Measurements from ENCODE around the gene PRKCB.
"Not testable (repeated sequence)": the region's sequence is repeated elsewhere in the genome, so short reads cannot be mapped to it uniquely, and the experiment has no call there.

The PRKCB gene

GRCh38 chr16:24013864-24014645, 178.3 kb downstream of the PRKCB start:
- no peak for DNase-seq

DNA sequence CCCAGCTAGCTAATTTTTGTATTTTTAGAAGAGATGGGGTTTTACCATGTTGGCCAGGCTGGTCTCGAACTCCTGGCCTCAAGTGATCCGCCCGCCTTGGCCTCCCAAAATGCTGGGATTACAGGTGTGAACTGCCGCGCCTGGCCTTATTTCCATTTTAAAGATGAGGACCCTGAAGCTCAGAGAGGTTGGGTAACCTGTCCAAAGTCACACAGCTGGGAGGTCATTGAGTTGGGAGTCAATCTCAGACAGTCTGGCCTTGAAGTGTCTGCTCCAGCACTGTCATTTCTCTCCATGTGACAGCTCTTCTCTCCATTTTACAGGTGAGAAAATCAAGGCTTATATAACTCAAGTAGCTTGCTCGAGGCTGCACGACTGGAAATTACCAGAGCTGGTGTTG, 179.2 kb downstream of the PRKCB start:
- not testable (repeated sequence) for DNase-seq

GRCh38 chr16:24015923-24016322, 180.1 kb downstream of the PRKCB start:
- no peak for DNase-seq

DNA sequence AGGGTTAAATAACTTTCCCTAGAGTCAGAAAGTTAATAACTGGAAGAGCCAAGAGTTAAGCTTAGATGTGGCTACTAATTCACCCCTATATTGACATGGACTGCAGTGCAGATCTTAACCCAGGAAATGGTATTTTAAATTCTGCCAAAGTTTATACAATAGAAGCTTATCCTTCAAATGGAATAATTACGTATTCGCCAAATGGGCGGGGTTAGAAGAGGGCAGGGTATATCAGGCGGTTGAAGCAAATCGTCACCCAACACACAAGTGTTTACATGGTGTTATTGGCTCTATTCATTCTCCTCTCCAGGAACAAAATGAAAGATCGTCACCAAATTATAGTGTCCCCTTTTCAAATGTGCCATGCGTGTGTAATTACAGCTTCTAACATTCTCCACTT, 182.7 kb downstream of the PRKCB start:
- DNase-seq, result no peak

- no peak for DNase-seq
Observed at GRCh38 chr16:24022797-24023196, 187.0 kb downstream of the PRKCB start.

DNA sequence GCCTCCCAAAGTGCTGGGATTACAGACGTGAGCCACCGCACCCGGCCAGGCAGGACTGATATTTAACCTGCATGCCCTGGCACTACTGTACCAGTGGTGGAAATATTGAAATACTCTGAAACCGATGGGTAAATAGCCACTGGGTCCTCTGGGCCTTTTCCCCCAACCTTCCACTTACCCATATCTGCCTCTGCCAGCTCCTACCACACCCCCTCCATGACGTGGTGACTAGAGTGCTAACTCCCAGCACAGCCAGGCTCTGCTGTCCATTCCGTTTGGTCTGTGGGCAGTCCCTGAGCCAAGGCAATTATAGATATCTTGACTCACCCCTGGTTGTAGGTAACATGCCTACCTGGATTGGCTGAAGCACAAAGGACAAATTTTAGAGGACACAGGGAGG, 187.8 kb downstream of the PRKCB start:
- DNase-seq, result no peak

- DNase-seq, result no peak
Observed at GRCh38 chr16:24024971-24025370, 189.2 kb downstream of the PRKCB start.

DNA sequence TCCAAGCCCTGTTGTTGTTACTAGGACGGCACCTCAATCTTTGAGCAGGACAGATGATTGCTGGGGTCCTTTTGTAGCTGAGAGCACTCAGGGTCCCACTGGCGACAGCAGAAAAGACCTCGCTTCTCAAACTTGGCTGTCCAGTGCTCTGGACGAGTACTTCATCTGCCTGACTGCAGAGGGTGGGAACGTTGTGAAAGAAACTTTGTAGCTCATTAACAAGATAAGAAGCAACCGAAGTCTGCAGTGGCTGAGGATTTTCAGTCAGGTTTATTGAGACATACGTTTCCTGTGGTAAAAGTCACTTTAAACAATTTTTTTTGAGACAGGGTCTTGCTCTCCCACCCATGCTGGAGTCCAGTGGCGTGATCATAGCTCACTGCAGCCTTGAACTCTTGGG, 191.7 kb downstream of the PRKCB start:
- DNase-seq, result no peak

- DNase-seq, result not testable (repeated sequence)
Observed at GRCh38 chr16:24029841-24030240, 194.1 kb downstream of the PRKCB start.

DNA sequence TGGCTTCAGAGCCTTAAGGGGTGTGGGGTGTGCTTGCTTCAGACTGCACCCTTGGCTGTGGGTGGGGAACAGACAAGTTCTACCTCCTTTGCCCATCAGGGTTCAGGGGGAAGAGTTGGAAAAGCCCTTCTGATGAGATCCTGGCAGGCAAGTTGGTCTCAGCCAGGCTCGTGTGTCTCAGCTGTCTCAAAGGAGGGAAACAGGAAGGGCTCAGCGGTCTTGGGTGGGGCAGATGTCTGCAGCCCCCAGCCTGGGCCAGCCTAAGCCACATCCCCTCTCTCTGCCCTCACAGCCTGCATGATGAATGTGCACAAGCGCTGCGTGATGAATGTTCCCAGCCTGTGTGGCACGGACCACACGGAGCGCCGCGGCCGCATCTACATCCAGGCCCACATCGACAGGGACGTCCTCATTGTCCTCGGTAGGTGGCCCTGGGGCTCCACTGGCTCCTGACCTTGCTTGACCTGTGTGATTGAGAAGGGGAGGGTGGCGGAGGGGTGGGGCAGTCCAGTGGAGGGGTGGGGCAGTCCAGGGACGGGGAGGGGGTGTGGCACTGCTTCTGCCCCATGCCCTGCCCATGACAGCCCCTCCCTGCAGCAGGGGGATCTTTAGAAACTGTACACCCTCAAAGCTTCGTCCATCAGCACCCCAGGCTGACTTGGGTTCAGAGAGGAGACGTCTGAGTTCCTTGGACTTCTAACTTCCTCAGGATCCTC, 199.5 kb downstream of the PRKCB start:
- DNase-seq, result no peak

DNA sequence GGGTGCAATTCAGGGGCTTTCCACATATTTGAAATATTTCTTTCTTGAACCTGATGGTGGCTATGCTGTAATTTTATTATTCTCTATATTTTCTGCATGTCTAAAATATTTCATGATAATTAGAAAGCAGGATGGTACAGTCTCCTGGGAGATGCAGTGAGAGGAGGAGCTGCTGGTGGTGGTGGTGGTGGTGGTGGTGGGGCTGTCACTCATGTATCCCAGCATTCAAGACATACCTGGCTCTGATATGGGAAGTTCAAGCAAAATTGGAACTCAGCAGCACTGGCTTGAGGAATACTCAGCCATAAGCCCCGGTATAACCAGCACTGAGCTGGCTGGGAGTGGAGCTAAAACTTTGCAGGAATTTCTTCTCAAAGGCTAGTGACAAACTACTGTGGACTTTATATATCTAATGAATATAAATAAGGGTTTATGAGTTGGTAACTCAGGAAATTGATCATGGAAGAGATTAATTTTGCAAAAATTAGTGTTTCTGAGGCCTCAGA, 200.3 kb downstream of the PRKCB start:
- no peak for DNase-seq

DNA sequence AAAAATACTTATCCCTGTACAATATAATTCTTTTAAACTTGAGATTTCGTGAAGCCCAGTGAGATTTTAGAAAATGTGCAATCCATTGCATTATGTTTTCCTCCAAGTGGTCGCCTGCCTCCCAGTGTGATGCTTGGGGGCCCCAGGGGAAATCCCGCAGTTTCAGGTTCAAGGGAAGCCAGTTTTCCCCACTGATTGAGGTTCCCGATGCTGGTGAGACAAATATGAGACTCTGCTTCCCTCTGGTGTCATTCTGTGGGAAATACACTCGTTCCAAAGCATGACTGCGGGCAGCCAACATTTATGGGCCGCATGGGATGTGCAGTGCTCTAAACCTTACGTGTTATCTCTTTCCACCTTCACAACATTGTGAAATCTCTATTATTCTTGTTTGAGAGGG, 200.8 kb downstream of the PRKCB start:
- DNase-seq, result no peak

GRCh38 chr16:24037335-24037734, 201.6 kb downstream of the PRKCB start:
- no peak for DNase-seq

- no peak for DNase-seq
Observed at GRCh38 chr16:24041834-24042631, 206.2 kb downstream of the PRKCB start.

GRCh38 chr16:24044467-24044866, 208.7 kb downstream of the PRKCB start:
- no peak for DNase-seq

- no peak for DNase-seq
Observed at GRCh38 chr16:24045641-24046040, 209.9 kb downstream of the PRKCB start.

DNA sequence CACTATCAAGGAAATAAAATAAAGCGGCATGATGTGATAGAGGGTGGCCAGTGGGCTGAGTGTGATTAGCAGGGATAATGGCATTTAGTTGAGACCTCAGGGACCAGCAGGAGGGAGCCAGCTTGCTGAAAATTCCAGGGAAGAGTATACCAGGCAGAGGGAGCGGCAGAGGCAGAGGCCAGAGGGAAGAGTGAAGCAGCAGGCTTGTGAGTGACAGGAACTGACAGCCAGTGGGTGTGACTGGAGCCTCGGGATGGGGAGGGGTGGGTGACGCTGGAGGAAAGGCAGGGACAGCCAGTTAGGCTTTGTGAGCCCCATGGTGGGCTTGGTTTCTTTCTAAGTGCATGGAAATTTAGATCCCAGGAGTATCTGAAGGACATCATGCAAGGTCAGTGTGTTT, 210.7 kb downstream of the PRKCB start:
- DNase-seq, result no peak

GRCh38 chr16:24049113-24049512, 213.3 kb downstream of the PRKCB start:
- no peak for DNase-seq

DNA sequence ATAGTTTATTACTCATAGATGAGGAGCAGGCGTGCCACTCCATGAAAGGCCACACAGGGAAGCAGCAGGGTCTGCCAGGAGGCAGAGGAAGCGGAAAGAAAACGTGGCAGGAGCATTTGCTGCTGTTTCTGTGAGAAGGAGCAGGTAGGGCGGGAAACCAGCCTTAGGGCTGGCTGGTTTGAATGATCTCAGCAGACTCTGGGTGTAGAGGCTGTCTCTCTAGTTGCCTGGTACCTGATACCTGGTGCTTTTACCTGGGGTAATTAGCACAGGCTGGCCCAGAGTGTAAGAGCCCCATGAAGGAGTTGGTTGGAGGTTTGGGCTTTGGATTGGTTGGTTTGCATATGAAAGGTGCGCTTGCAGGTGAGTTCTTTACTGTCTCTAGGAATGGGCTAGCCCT, 215.3 kb downstream of the PRKCB start:
- DNase-seq, result no peak

DNA sequence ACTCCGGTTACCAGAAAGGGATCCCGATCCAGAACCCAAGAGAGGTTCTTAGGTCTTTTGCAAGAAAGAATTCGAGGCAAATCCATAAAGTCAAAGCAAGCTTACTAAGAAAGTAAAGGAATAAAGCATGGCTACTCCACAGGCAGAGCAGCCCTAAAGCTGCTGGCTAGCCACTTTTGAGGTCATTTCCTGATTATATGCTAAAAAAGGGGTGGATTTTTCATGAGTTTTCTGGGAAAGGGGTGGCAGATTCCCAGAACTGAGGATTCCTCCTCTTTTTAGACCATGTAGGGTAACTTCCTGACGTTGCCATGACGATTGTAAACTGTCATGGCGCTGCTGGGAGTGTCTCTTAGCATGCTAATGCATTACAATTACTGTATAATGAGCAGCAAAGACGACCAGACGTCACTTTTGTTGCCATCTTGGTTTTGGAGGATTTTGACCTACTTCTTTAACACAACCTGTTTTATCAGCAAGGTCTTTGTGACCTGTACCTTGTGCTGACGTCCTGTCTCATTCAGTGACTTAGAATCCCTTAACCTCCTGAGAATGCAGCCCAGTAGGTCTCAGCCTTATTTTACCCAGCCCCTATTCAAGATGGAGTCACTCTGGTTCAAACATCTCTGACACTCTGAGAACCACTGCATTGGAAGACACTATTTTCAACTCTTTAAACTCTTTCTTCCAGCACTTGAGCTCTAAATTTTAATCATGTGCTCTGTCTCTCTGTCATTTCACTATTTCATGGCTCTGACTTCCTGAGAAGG, 216.7 kb downstream of the PRKCB start:
- DNase-seq, result no peak

DNA sequence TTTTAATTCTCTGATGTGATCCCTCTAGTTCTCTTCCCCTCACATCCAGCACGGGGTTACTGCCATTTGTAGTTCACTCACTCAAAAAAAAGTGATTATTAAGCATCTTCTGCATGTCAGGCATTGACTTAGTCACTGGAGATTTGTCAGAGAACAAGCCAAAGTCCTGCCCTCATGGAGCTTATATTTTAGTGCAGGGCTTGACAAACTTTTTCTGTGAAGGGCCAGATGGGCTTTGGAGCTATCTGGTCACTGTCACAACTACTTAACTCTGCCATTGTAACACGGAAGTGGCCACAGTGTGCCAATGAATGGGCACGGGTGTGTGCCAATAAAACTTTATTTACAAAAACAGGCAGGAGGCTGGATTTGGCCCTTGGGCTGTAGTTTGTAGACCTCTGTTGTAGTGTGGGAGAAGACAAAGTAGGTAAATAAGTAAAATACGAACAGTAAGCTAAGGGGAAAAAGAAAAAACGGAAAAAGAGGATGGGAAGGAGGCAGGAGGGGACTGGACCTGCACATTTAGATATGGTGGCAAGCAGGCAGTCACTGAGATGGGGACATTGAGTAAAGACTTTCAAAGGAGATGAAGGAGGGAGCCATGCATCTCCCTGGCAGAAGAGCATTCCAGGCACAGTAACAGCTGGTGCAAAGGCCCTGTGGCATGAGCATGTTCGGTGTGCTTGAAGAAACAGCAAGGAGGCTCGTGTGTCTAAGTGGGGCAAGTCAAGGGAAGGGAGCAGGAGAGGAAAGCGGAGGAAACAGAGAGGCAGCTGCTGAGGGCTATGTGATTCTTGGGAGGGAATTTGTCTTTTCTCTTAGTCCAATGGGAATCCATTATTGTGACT, 217.5 kb downstream of the PRKCB start:
- DNase-seq, result no peak
